ENCODE data around the gene RTN4RL1. TPM values are rescaled to one million over a fixed set of nuclear protein-coding genes. Genes with fewer than 3 reads are reported as not detected.

The RTN4RL1 gene
- total RNA-seq, 1 donor from 2014 or later = not detected

DNA sequence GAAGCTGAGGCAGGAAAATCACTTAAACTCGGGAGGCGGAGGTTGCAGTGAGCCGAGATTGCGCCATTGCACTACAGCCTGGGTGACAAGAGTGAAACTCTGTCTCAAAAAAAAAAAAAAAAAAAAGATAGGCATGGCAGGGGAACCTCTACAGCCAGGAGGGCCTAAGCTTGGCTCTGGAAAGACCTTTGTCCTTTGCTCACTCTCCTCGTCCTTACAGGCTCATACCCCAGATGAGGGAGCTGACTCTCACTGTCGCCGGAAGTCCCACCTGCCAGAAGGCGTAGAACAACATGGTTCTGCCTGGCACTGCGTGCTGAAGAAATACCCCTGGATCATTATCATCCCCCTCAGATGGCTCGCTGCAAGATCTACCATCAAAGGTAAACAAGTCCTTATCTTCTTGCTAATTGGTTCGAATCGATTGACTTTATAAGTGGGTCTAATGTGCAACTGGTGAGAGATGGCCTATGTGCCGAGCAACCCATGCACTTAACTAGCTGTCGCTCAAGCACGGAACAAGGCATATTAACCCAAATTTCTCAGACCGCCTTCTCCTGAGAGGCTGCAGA is 29.7 kb downstream of the RTN4RL1 start:
- Histone ChIP-seq H3K27me3 (ENCODE audit: control insufficient read depth, insufficient read depth, low read length) (peaks cover 6% of the 10 kb centered on the region), H3K36me3 (ENCODE audit: control insufficient read depth, insufficient read depth, low read length) (no peaks in the 10 kb centered on the region), H3K4me3 (ENCODE audit: low read depth, low read length) (no peak overlapping the region)
- TF ChIP-seq, protein P1, sequence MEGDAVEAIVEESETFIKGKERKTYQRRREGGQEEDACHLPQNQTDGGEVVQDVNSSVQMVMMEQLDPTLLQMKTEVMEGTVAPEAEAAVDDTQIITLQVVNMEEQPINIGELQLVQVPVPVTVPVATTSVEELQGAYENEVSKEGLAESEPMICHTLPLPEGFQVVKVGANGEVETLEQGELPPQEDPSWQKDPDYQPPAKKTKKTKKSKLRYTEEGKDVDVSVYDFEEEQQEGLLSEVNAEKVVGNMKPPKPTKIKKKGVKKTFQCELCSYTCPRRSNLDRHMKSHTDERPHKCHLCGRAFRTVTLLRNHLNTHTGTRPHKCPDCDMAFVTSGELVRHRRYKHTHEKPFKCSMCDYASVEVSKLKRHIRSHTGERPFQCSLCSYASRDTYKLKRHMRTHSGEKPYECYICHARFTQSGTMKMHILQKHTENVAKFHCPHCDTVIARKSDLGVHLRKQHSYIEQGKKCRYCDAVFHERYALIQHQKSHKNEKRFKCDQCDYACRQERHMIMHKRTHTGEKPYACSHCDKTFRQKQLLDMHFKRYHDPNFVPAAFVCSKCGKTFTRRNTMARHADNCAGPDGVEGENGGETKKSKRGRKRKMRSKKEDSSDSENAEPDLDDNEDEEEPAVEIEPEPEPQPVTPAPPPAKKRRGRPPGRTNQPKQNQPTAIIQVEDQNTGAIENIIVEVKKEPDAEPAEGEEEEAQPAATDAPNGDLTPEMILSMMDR (IDR thresholded peaks at IDR 0.05; ENCODE audit: insufficient read depth, low read length, poor library complexity, severe bottlenecking) = no peak
- no peak for DNase-seq (ENCODE audit: low read depth)

DNA sequence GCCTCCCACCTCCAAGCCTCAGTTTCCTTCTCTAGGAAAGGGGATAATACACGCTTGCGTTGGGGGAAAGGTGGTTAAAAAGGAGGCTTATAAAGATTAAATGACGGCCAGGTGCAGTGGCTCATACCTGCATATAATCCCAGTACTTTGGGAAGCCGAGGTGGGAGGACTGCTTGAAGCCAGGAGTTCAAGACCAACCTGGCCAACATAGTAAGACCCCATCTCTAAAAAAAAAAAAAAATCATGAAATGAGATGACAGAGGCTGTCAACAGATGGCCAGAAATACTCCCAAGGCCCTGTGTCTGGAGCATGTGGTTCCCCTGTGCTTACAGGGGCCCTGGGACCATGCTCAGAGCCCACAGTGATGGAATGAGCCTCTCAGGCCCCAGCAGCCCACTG is 30.4 kb downstream of the RTN4RL1 start:
- H3K4me3 ChIP-seq (ENCODE audit: low read depth, low read length) = no peak overlapping the region
- peaks cover 6% of the 10 kb centered on the region for H3K27me3 ChIP-seq (ENCODE audit: control insufficient read depth, insufficient read depth, low read length)
- DNase-seq (ENCODE audit: low read depth) = no peak
- TF ChIP-seq, protein P1 (IDR thresholded peaks at IDR 0.05; ENCODE audit: insufficient read depth, low read length, poor library complexity, severe bottlenecking) = no peak
- H3K36me3 ChIP-seq (ENCODE audit: control insufficient read depth, insufficient read depth, low read length) = no peaks in the 10 kb centered on the region

DNA sequence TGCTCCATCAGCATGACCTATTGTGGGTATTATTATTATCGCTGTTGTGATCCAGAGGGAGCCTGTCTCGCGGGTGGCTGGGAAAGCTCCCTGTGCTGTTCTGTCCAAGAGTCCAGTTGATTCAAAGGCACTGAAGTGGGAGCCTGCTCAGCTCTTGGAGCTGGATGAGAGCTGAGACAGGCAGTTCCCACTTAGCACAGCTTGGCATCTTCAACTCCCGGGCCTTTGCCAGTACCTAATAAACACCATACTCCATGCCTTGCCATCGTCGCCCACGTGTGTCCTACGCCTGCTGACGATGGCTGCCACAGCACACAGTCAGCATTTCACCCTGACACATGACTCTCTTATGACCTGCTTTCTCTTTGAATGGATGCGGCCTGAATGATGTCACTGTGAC is 32.6 kb downstream of the RTN4RL1 start:
- no peaks in the 10 kb centered on the region for H3K36me3 ChIP-seq (ENCODE audit: control insufficient read depth, insufficient read depth, low read length)
- no peak for DNase-seq (ENCODE audit: low read depth)
- peaks cover 6% of the 10 kb centered on the region for H3K27me3 ChIP-seq (ENCODE audit: control insufficient read depth, insufficient read depth, low read length)
- TF ChIP-seq, protein P1 (IDR thresholded peaks at IDR 0.05; ENCODE audit: insufficient read depth, low read length, poor library complexity, severe bottlenecking) = no peak
- H3K4me3 ChIP-seq (ENCODE audit: low read depth, low read length) = no peak overlapping the region

DNA sequence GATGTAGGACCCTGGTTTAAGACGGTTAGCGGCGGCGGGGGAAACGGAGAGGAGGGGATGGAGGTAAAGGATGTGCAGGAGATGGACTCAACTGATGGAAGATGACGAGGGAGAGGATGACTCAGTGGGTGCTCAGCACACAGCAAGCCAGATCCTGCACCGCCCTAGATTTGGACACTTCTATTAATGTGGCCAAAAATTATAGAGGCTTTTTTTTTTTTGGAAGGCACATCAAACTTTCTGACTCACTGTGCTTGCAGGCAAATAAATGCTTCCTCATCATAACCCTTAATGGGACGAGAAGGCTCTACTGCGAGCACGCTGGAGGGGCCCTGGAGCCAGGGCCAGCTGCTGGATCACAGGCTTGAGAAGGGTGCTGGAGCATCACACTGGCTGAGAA is 36.0 kb downstream of the RTN4RL1 start:
- H3K27me3 ChIP-seq (ENCODE audit: control insufficient read depth, insufficient read depth, low read length) = peaks cover 5% of the 10 kb centered on the region
- no peaks in the 10 kb centered on the region for H3K36me3 ChIP-seq (ENCODE audit: control insufficient read depth, insufficient read depth, low read length)
- no peak for DNase-seq (ENCODE audit: low read depth)
- no peak overlapping the region for H3K4me3 ChIP-seq (ENCODE audit: low read depth, low read length)
- TF ChIP-seq, protein P1 (IDR thresholded peaks at IDR 0.05; ENCODE audit: insufficient read depth, low read length, poor library complexity, severe bottlenecking) = no peak

DNA sequence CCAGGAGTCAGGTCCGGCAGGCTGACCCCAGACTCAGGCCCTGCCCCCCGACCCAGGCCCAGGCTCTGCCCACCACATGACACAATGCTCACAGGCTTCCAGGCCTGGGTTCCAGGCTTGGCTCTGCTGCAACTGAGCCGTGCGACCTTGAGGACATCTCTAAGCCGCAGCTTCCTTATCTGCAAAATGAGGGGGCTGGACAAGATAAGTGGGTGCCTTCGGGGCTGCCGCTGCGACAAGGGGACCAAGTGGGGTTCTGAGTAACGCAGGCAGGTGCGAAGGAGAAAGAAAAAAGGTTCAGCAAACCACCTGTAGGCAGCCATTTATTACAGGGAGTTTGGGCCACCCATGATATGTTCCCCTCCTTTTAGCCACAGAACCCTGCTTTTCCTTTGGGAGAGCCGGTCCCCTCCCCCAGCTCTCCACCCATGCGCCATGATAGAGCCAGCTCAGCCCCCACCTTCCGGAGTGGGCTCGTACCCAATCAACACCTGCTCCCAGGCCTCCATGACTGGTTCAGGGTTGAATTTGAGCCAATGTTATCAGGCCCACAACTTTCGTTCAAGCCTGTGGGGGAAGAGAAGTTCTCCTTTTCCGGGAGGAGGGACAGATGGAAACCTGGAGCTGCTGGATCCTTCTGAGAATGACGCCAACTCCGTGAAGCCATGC is 38.2 kb downstream of the RTN4RL1 start:
- no peak overlapping the region for H3K4me3 ChIP-seq (ENCODE audit: low read depth, low read length)
- H3K36me3 ChIP-seq (ENCODE audit: control insufficient read depth, insufficient read depth, low read length) = no peaks in the 10 kb centered on the region
- no peak for DNase-seq (ENCODE audit: low read depth)
- TF ChIP-seq, protein P1 (IDR thresholded peaks at IDR 0.05; ENCODE audit: insufficient read depth, low read length, poor library complexity, severe bottlenecking) = no peak
- H3K27me3 ChIP-seq (ENCODE audit: control insufficient read depth, insufficient read depth, low read length) = peaks cover 18% of the 10 kb centered on the region

DNA sequence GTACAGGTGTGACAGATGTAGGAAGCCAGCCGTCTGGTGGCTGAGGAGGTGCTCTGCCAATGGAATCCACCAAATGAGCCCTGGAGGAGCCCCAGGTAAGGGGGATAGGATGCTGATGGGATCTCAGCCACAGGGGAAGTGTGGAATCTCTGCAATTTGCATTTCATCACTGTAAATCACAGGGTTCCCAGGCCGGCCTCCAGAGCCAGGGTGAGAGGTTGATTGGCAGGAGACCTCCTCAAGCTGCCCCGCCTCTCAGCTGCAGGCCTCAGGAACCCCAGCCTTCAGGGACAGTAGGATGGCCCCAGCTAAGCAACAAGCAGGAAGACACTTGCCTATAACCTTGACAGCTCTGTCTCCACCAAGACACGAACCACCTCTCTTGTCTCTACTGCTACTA is 39.4 kb downstream of the RTN4RL1 start:
- no peak for DNase-seq (ENCODE audit: low read depth)
- H3K27me3 ChIP-seq (ENCODE audit: control insufficient read depth, insufficient read depth, low read length) = peaks cover 16% of the 10 kb centered on the region
- no peak overlapping the region for H3K4me3 ChIP-seq (ENCODE audit: low read depth, low read length)
- TF ChIP-seq, protein P1 (IDR thresholded peaks at IDR 0.05; ENCODE audit: insufficient read depth, low read length, poor library complexity, severe bottlenecking) = no peak
- H3K36me3 ChIP-seq (ENCODE audit: control insufficient read depth, insufficient read depth, low read length) = no peaks in the 10 kb centered on the region
